ENCODE results near the gene RNF225. TPM values are rescaled to one million over a fixed set of nuclear protein-coding genes. Genes with fewer than 3 reads are reported as not detected.

RNF225 gene
- total RNA-seq (0.58 TPM in 1 of 2 replicates, not detected in the other), polyA plus RNA-seq (not detected in 2 replicates), polyA minus RNA-seq (not detected in 2 replicates), Bru-seq, nascent RNA (percentile 32 among the genes with signal in this experiment), BruChase-seq, experiment 1, labeled RNA remaining after a 6-hour chase (not detected), BruChase-seq, experiment 2, labeled RNA remaining after a 2-hour chase (percentile 26 among the genes with signal in this experiment)
- not detected in 2 replicates for polyA plus RNA-seq (2011; cell fraction: cytosol; rRNA removed)
- not detected in 2 replicates for polyA plus RNA-seq (2011; cell fraction: nucleus; rRNA removed)
- not detected in 2 replicates for polyA plus RNA-seq (2012)
- not detected for polyA minus RNA-seq (2011; cell fraction: cytosol; rRNA and poly(A)+ RNA removed)
- polyA minus RNA-seq (2011; cell fraction: nucleus; rRNA and poly(A)+ RNA removed): 1.4 TPM in 1 of 2 replicates, not detected in the other
- long read RNA-seq: 0 reads

- Histone ChIP-seq H3K27me3 (ENCODE audit: control insufficient read depth in 2 of 2, insufficient read depth in 2 of 2, low read length in 2 of 2) (no peaks in the 10 kb centered on the region), H3K4me2 (ENCODE audit: insufficient read depth, low read length) (no peak within 1 kb of the TSS), H3K9me3 (replicated peaks; ENCODE audit: control insufficient read depth, insufficient read depth, low read length) (no peaks in the 10 kb centered on the region), H3K4me1 (ENCODE audit: control insufficient read depth, extremely low read depth, insufficient read depth, low read length) (peaks cover 1% of the 10 kb centered on the region), H3K9me1 (replicated peaks; ENCODE audit: control insufficient read depth, extremely low read depth, insufficient read depth, low read length) (no peaks in the 10 kb centered on the region), H4K20me1 (replicated peaks; ENCODE audit: control insufficient read depth, extremely low read depth, insufficient read depth, low read length) (no peaks in the 10 kb centered on the region), H2AFZ (ENCODE audit: low read depth, low read length) (no peak within 1 kb of the TSS), H3K36me3 (ENCODE audit: control insufficient read depth in 2 of 2, extremely low read depth in 1 of 2, insufficient read depth in 2 of 2, low read length in 2 of 2) (peaks cover 6 to 21% of the 10 kb centered on the region in 2 experiments), H3K27ac (ENCODE audit: insufficient read depth, low read depth, low read length) (no peak within 1 kb of the TSS), H3K4me3 (replicated peaks in 1 of 3; ENCODE audit: insufficient read depth in 1 of 3, low read depth in 1 of 3, low read length in 3 of 3) (no peak within 1 kb of the TSS), H3K9ac (replicated peaks; ENCODE audit: extremely low read depth, insufficient read depth, low read length) (no peak within 1 kb of the TSS), H3K79me2 (ENCODE audit: control insufficient read depth, insufficient read depth, low read length) (peaks cover 9% of the 10 kb centered on the region)
- no TSS peak for BruUV-seq (replicated peaks)
- POLR2A ChIA-PET: no interaction called here
- FAIRE-seq (no peak), DNase-seq (ENCODE audit: low read depth, low spot score) (no peak)
- TF ChIP-seq POLR2A (IDR thresholded peaks at IDR 0.05; ENCODE audit: low read depth, low read length) (peak; percentile 82), FOS (IDR thresholded peaks at IDR 0.05; ENCODE audit: borderline replicate concordance, insufficient read depth, low read length) (no peak), EZH2 (IDR thresholded peaks at IDR 0.05; ENCODE audit: borderline replicate concordance, low read depth, low read length, severe bottlenecking) (no peak), JUN (IDR thresholded peaks at IDR 0.05; ENCODE audit: borderline replicate concordance, insufficient read depth, insufficient read length, low read depth) (no peak), MAX (IDR thresholded peaks at IDR 0.05; ENCODE audit: insufficient read depth, insufficient read length) (no peak), POLR2AphosphoS5 (IDR thresholded peaks at IDR 0.05; ENCODE audit: insufficient read depth, low read depth, low read length) (peak; percentile 74), GATA2 (IDR thresholded peaks at IDR 0.05; ENCODE audit: insufficient read depth, insufficient read length, low read depth, low read length) (no peak)
- dilution Hi-C loops (cut with MboI; ENCODE audit: extremely low pct_ligation_motif_present, low sequenced_read_pairs) (no loop called here), intact Hi-C loops (cut with micrococcal nuclease) (loop anchor here (1.0 kb wide), 1 partner anchor 8 kb away; the partner anchor contains the start of gene RPS5)
- CTCF ChIA-PET: no interaction called here
Measured at GRCh38 chr19:58395220-58395978, at the start of gene RNF225. RNF225 (plus strand) TSS chr19:58395656; CDS start chr19:58396090, 434 bp downstream.

Data from endothelial cell of umbilical vein (primary cell).